IMR-90 (cell line): ENCODE results near the gene MYD88.

Experiments
- BHLHE40 ChIP-seq: fragments of 150-350 bp; IDR thresholded peaks from 2 replicates; pipeline ENCODE4 v1.6.1; 2016; ENCODE audit warnings: mild to moderate bottlenecking, low read depth, low read length
- CEBPB ChIP-seq: IDR thresholded peaks from 2 replicates; pipeline ENCODE4 v1.6.1; 2012; ENCODE audit warnings: low read depth, low read length, improper control_type of control experiment
- CTCF ChIP-seq: conservative IDR thresholded peaks from 2 replicates; pipeline ENCODE4 v1.5.1; 2012; ENCODE audit warnings: mild to moderate bottlenecking, low read depth, low read length, improper control_type of control experiment
- ELK1 ChIP-seq: fragments of 150-350 bp; IDR thresholded peaks from 2 replicates; pipeline ENCODE4 v1.6.1; 2016; ENCODE audit warnings: low read depth, mild to moderate bottlenecking, low read length, moderate library complexity, borderline replicate concordance
- MXI1 ChIP-seq: IDR thresholded peaks from 2 replicates; pipeline ENCODE4 v1.6.1; 2012; ENCODE audit warnings: low read depth, mild to moderate bottlenecking, low read length, moderate library complexity, borderline replicate concordance
- NFE2L2 ChIP-seq: fragments of 150-350 bp; IDR thresholded peaks from 2 replicates; pipeline ENCODE4 v1.6.1; 2016; ENCODE audit warnings: low read depth, mild to moderate bottlenecking, low read length
- POLR2A ChIP-seq: IDR thresholded peaks from 2 replicates; pipeline ENCODE4 v1.6.1; 2012; ENCODE audit warnings: mild to moderate bottlenecking, low read depth, low read length
- RAD21 ChIP-seq: IDR thresholded peaks from 2 replicates; pipeline ENCODE4 v1.6.1; 2012; ENCODE audit warnings: low read length, improper control_type of control experiment
- RCOR1 ChIP-seq: IDR thresholded peaks from 2 replicates; pipeline ENCODE4 v1.6.1; 2012; ENCODE audit warnings: mild to moderate bottlenecking, low read length, improper control_type of control experiment; ENCODE audit not compliant: insufficient replicate concordance
- RFX5 ChIP-seq: IDR thresholded peaks from 2 replicates; pipeline ENCODE4 v1.8.0; 2012; ENCODE audit warnings: low read depth, mild to moderate bottlenecking, low read length, moderate library complexity

GRCh38 chr3:38147421-38147820, 9.0 kb downstream of the MYD88 start:
- TF ChIP-seq RFX5 = no peak
- no peak for TF ChIP-seq POLR2A
- TF ChIP-seq ELK1 = no peak
- no peak for TF ChIP-seq CTCF
- no peak for TF ChIP-seq RCOR1
- no peak for TF ChIP-seq MXI1
- no peak for TF ChIP-seq BHLHE40
- TF ChIP-seq RAD21 = no peak
- TF ChIP-seq CEBPB = no peak
- no peak for TF ChIP-seq NFE2L2
